GM18519 (cell line): Measurements from ENCODE around the gene FOXP4.
"Not testable (repeated sequence)": the region's sequence is repeated elsewhere in the genome, so short reads cannot be mapped to it uniquely, and the experiment has no call there.

Experiments used
- ATAC-seq: cut with Tn5 transposase; IDR thresholded peaks from one replicate; pipeline ENCODE4 v1.9.1; 2021; ENCODE audit warnings: mild to moderate bottlenecking, moderate library complexity; ENCODE audit not compliant: unreplicated experiment, low FRiP score

The FOXP4 gene

GRCh38 chr6:41597246-41598000, 51.2 kb downstream of the FOXP4 start:
- ATAC-seq, result no peak

- ATAC-seq, result no peak
Observed at GRCh38 chr6:41598670-41599014, 52.5 kb downstream of the FOXP4 start.

- no peak for ATAC-seq
Observed at GRCh38 chr6:41599015-41599851, 53.1 kb downstream of the FOXP4 start.

DNA sequence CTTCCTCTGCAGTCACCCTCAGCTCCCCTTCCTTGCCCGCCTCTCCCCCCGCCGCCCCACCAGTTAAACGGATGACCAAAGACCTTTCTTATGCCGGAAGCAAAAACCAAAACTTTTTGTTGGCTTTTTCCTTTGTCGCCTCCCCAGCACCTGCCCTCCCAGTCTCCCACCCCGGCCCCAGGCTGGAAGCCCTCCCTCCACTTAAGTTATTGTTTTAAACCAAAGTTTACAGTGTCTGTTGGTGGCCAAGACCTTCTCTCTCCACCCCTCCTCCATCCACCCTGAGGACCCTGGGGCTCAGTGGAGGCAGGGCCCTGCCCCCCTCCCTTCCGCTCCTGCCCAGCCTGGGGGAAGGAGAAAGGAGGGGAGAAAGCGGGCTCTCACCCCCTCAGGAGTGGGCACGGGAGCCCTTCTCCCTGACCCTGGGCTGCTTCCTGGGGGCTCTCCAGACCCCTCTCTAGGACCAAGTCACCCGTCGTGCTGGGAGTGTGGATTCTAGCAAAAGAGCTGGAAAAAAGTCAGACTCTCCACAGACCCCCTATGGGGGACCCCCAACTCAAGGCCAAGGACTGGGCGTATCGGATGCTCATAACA, 53.8 kb downstream of the FOXP4 start:
- no peak for ATAC-seq

- no peak for ATAC-seq
Observed at GRCh38 chr6:41600499-41601247, 54.5 kb downstream of the FOXP4 start.

DNA sequence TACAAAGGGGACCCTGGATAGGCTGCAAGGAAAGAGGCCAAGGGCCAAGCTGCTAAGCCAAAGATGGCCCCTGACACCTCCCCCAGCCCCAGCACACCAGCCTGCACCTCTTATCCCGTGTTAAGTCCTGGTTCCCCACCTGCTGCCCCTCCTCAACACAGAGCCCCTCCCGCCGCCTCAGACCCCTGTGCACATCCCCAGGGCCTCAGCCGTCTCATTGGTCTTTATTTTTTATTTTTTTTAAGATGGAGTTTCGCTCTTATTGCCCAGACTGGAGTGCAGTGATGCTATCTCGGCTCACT, 55.0 kb downstream of the FOXP4 start:
- no peak for ATAC-seq

DNA sequence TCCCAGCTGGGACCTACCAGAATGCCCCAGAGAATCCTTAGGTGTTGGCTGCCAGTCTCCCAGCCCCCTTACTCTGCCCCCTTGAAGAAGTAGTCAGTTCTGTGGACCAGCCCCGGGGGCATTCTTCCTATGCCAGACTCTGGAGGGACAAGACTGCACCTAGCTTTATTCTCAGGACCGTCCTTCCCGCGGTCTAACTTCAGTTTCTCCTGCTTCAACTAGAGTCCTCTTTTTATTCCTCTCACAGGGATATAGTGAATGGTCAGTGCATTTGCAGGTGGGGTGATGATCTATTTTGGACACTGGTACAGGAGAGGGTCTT, 56.2 kb downstream of the FOXP4 start:
- no peak for ATAC-seq

- ATAC-seq, result no peak
Observed at GRCh38 chr6:41602864-41603608, 56.9 kb downstream of the FOXP4 start.

GRCh38 chr6:41604006-41604405, 57.8 kb downstream of the FOXP4 start:
- no peak for ATAC-seq

- no peak for ATAC-seq
Observed at GRCh38 chr6:41605649-41606048, 59.5 kb downstream of the FOXP4 start.

DNA sequence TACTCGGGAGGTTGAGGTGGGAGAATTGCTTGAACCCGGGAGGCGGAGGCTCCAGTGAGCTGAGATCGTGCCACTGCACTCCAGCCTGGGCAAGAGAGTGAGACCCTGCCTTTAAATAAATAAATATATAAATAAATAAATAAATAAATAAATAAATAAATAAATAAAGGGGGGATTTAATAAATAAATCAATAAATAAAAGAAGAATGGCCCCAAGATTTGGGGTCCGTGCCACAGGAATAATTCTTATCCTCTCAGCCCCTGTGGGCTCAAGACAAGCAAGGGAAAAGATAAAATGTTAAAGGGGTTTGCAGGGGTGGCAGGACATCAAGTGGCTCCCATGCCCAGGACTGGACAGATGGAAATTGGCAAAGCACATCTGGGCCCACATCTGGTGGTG, 60.9 kb downstream of the FOXP4 start:
- no peak for ATAC-seq

DNA sequence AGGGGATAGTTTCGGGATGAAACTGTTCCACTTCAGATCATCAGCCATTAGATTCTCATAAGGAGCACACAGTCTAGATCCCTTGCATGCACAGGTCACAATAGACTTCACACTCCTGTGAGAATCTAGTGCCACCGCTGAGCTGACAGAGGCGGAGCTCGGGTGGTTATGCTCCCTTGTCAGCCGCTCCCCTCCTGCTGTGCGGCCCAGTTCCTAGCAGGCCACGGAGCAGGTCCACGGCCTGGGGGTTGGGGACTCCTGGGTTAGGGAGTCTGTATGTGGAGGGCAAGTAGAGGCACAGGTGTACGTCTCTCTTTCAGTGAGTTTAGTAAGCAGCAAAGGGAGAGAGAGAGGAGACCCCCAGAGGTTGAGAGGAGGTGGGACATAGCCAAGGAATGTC, 61.6 kb downstream of the FOXP4 start:
- no peak for ATAC-seq

- ATAC-seq, result no peak
Observed at GRCh38 chr6:41608443-41609151, 62.4 kb downstream of the FOXP4 start.

- ATAC-seq, result no peak
Observed at GRCh38 chr6:41614715-41615114, 68.5 kb downstream of the FOXP4 start.

DNA sequence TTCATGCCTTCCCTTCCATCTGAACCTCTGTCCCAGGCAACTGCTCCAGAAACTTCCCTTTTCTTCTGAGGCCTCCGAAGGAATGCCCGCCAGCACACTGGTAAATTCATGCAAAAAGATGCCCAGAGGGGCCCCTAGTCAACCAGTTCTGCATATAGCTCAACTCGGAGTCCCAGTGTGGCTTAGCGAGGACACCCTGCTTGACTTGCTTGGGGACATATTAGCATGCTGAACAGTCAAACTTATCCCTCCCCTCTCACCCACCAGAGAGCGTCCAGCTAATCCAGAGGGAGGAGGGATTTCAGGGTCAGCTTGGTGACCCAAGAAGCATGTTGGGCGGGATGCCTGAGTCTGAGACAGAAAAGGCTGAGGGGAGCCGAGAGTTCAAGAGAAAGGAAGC, 69.1 kb downstream of the FOXP4 start:
- ATAC-seq, result no peak

GRCh38 chr6:41618598-41618997, 72.4 kb downstream of the FOXP4 start:
- no peak for ATAC-seq

DNA sequence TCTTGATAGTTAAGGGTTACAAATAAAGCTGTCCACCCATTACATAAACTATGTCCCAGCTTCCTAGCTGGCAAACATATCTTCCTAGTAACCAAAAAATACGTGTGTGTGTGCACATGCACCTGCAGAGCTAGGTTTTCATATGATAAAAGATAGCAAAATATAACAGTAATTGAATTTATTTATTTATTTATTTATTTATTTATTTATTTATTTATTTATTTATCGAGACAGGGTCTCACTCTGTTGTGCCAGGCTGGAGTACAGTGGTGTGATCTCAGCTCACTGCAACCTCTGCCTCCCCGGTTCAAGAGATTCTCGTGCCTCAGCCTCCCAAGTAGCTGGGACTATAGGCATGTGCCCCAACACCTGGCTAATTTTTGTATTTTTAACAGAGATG, 73.0 kb downstream of the FOXP4 start:
- not testable (repeated sequence) for ATAC-seq

GRCh38 chr6:41621367-41621766, 75.2 kb downstream of the FOXP4 start:
- ATAC-seq, result no peak

GRCh38 chr6:41621802-41622201, 75.6 kb downstream of the FOXP4 start:
- no peak for ATAC-seq
